HepG2 (cell line): ENCODE data around the gene FKBP1A. TPM values are rescaled to one million over a fixed set of nuclear protein-coding genes. Genes with fewer than 3 reads are reported as not detected.
A peak's percentile ranks its signal among the peaks of the same experiment; 100 is the strongest.

Source experiments
- EP300 ChIP-seq, 3 experiments: sonication (generic) in 1 of 3; formaldehyde crosslinking in 1 of 3; IDR thresholded peaks; 2 replicates each; pipeline versions ENCODE4 v1.5.1 to v1.6.1; 2011 to 2020; ENCODE audit warnings: low read depth in 2 of 3, low read length in 2 of 3, borderline replicate concordance in 1 of 3, improper control_type of control experiment in 1 of 3, mild to moderate bottlenecking in 1 of 3, missing genetic modification reagents in 1 of 3, moderate library complexity in 1 of 3
- GABPB1 ChIP-seq: IDR thresholded peaks from 2 replicates; pipeline ENCODE4 v1.6.1; 2016; ENCODE audit warnings: mild to moderate bottlenecking, missing genetic modification reagents, moderate library complexity, missing compliant biosample characterization
- GATAD1 ChIP-seq: IDR thresholded peaks from 2 replicates; pipeline ENCODE4 v1.6.1; 2016; ENCODE audit warnings: missing genetic modification reagents, missing compliant biosample characterization
- HOXA9 ChIP-seq: sonication (generic); formaldehyde crosslinking; IDR thresholded peaks from 2 replicates; pipeline ENCODE4 v1.8.1; 2022; ENCODE audit warnings: missing genetic modification reagents, mild to moderate bottlenecking, moderate library complexity, borderline replicate concordance
- MZF1 ChIP-seq: sonication (generic); formaldehyde crosslinking; IDR thresholded peaks from 2 replicates; pipeline ENCODE4 v1.8.1; 2023; ENCODE audit warnings: mild to moderate bottlenecking, missing genetic modification reagents, borderline replicate concordance
- NR2F6 ChIP-seq, 2 experiments: IDR thresholded peaks; 2 replicates each; pipeline ENCODE4 v1.6.1; 2016; ENCODE audit warnings: antibody characterized with exemption in 1 of 2, mild to moderate bottlenecking in 1 of 2
- ONECUT2 ChIP-seq: sonication (generic); formaldehyde crosslinking; IDR thresholded peaks from 2 replicates; pipeline ENCODE4 v1.4.0; 2020; ENCODE audit warnings: missing genetic modification reagents
- PCBP2 ChIP-seq: fragments of 200-400 bp; formaldehyde crosslinking; optimal IDR thresholded peaks from 2 replicates; pipeline ENCODE3; 2018; ENCODE audit warnings: low read length, low read depth; ENCODE audit not compliant: poor library complexity, severe bottlenecking
- U2AF1 ChIP-seq: fragments of 200-400 bp; formaldehyde crosslinking; optimal IDR thresholded peaks from 2 replicates; pipeline ENCODE3; 2017; ENCODE audit warnings: mild to moderate bottlenecking, low read depth, low read length
- YY1 ChIP-seq: IDR thresholded peaks from 2 replicates; pipeline ENCODE4 v1.6.1; 2011; ENCODE audit warnings: low read length, low read depth, moderate library complexity, mild to moderate bottlenecking; ENCODE audit not compliant: insufficient read depth, insufficient replicate concordance
- ZC3H4 ChIP-seq: sonication (generic); formaldehyde crosslinking; IDR thresholded peaks from 2 replicates; pipeline ENCODE4 v1.4.0; 2020; ENCODE audit warnings: missing genetic modification reagents, borderline replicate concordance
- ZFP90 ChIP-seq: sonication (generic); formaldehyde crosslinking; IDR thresholded peaks from 2 replicates; pipeline ENCODE4 v1.8.0; 2022; ENCODE audit warnings: missing genetic modification reagents, mild to moderate bottlenecking, inconsistent platforms, borderline replicate concordance
- ZNF256 ChIP-seq: sonication (generic); formaldehyde crosslinking; conservative IDR thresholded peaks from 2 replicates; pipeline ENCODE4 v1.4.0; 2020; ENCODE audit warnings: missing genetic modification reagents
- ZNF543 ChIP-seq: sonication (generic); formaldehyde crosslinking; IDR thresholded peaks from 2 replicates; pipeline ENCODE4 v1.4.0; 2020; ENCODE audit warnings: mild to moderate bottlenecking, missing genetic modification reagents
- ZNF652 ChIP-seq: IDR thresholded peaks from 2 replicates; pipeline ENCODE4 v1.6.1; 2016; ENCODE audit warnings: low read depth, borderline replicate concordance
- ZNF724P ChIP-seq: sonication (generic); formaldehyde crosslinking; IDR thresholded peaks from 2 replicates; pipeline ENCODE4 v1.8.0; 2022; ENCODE audit warnings: missing genetic modification reagents, borderline replicate concordance
- ZNF772 ChIP-seq: sonication (generic); formaldehyde crosslinking; IDR thresholded peaks from 2 replicates; pipeline ENCODE4 v1.5.0; 2020; ENCODE audit warnings: mild to moderate bottlenecking, missing genetic modification reagents
- ZNF83 ChIP-seq: sonication (generic); formaldehyde crosslinking; IDR thresholded peaks from 2 replicates; pipeline ENCODE4 v1.4.0; 2020; ENCODE audit warnings: missing genetic modification reagents, mild to moderate bottlenecking, borderline replicate concordance
- ZSCAN12 ChIP-seq: sonication (generic); formaldehyde crosslinking; IDR thresholded peaks from 2 replicates; pipeline ENCODE4 v1.9.0; 2021; ENCODE audit warnings: mild to moderate bottlenecking, missing genetic modification reagents
- ZSCAN25 ChIP-seq: sonication (generic); formaldehyde crosslinking; IDR thresholded peaks from 2 replicates; pipeline ENCODE4 v1.8.0; 2022; ENCODE audit warnings: mild to moderate bottlenecking, missing genetic modification reagents
- ZSCAN9 ChIP-seq: IDR thresholded peaks from 2 replicates; pipeline ENCODE4 v1.6.1; 2016; ENCODE audit warnings: borderline replicate concordance
- polyA plus RNA-seq, 8 experiments: library from polyadenylated mRNA; depleted of rRNA in 3 of 8; stranded (reverse) in 7 of 8; unstranded in 1 of 8; fragments of >200 nt; fragmentation: Illumina TruSeq in 4 of 8; extraction: Trizol in 4 of 8; gene quantifications; 2 replicates each; pipeline versions ENCODE4 v1.2.1 to v1.2.3, GENCODE V29; 2011 to 2016; ENCODE audit warnings: low read depth in 4 of 8, missing spikeins in 1 of 8, mixed read lengths in 1 of 8; ENCODE audit not compliant: insufficient read depth in 1 of 8
- total RNA-seq, 5 experiments: library from RNA; depleted of rRNA; stranded (reverse); fragments of >200 nt; fragmentation: Illumina TruSeq; extraction: Trizol; gene quantifications; 2 replicates each; pipeline ENCODE4 v1.2.3, GENCODE V29; 2016; ENCODE audit warnings: low read depth in 1 of 5
- TF ChIP-seq, protein P1 (sequence below): sonication (generic); formaldehyde crosslinking; IDR thresholded peaks from 2 replicates; pipeline ENCODE4 v1.5.0; 2020; ENCODE audit warnings: missing genetic modification reagents, mild to moderate bottlenecking, borderline replicate concordance
- TF ChIP-seq, protein P2 (sequence below): sonication (generic); formaldehyde crosslinking; IDR thresholded peaks from 2 replicates; pipeline ENCODE4 v1.4.0; 2020; ENCODE audit warnings: mild to moderate bottlenecking, missing genetic modification reagents
- TF ChIP-seq, protein P3 (sequence below): sonication (generic); formaldehyde crosslinking; IDR thresholded peaks from 2 replicates; pipeline ENCODE4 v1.5.1; 2020; ENCODE audit warnings: missing genetic modification reagents, mild to moderate bottlenecking, borderline replicate concordance
- TF ChIP-seq, protein P4 (sequence below): sonication (generic); formaldehyde crosslinking; IDR thresholded peaks from 2 replicates; pipeline ENCODE4 v1.4.0; 2020; ENCODE audit warnings: missing genetic modification reagents

FKBP1A gene
- total and polyA plus RNA-seq, 2 of the 13 experiments (the other 11 are each of a cell fraction or from before 2014, with no cell fraction given) = 119 to 468 TPM

DNA sequence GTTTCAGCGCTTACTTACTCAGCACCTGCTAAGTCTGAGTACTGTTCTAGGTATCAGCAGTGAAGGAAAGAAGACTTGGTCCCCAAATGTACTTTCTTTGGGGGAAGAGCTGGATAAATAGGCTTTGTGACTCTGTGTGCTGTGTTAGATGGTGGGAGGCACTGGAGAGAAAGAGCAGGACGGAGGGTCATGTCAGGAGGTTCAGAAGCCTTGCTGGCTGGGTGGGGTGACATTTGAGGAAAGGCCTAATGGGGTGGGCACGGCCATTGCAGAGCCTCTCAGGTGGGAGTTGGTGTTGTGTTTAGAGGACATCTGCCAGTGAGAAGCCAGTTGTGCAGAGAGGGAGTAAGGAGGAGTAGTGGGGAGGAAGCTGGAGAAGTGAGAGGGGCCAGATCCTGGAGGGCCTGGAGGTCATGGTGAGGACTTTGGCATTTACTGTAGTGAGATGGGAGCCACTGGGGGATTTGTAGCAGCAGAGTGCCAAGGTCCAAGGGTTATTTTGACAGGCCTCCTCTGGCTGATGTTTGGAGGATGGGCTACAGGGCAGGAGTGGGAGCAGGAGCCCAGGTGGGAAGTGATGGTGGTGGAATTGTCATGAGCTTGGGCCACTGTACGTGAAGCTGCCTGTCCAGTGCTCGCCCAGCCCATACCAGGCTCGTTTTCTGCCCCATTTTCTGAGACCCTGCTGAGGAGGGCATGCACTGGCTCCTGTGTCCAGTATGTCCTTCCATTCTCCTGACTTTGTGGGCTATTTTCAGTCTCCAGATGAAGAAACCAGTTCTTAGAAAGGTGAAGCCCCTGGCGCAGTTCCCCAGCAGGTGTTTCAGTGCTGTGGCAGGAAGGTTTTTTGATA is 64.8 kb downstream of the FKBP1A start (continued):
- TF ChIP-seq, protein P1, sequence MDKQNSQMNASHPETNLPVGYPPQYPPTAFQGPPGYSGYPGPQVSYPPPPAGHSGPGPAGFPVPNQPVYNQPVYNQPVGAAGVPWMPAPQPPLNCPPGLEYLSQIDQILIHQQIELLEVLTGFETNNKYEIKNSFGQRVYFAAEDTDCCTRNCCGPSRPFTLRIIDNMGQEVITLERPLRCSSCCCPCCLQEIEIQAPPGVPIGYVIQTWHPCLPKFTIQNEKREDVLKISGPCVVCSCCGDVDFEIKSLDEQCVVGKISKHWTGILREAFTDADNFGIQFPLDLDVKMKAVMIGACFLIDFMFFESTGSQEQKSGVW = no peak
- no peak for TF ChIP-seq ZC3H4
- peak; percentile 78 for TF ChIP-seq ZSCAN25 (CRISPR knock-in tag)
- TF ChIP-seq ZFP90 = no peak; the same call in 1 of the 2 replicates
- TF ChIP-seq ZSCAN12 (CRISPR knock-in tag) = no peak
- 0 out of 2 replicates have a peak, but pooled peaks have one; percentile 82 for TF ChIP-seq ZNF543 (CRISPR knock-in tag)
- no peak for TF ChIP-seq U2AF1
- TF ChIP-seq MZF1 (CRISPR knock-in tag) = no peak
- no peak for TF ChIP-seq ONECUT2 (CRISPR knock-in tag)
- TF ChIP-seq, protein P2, sequence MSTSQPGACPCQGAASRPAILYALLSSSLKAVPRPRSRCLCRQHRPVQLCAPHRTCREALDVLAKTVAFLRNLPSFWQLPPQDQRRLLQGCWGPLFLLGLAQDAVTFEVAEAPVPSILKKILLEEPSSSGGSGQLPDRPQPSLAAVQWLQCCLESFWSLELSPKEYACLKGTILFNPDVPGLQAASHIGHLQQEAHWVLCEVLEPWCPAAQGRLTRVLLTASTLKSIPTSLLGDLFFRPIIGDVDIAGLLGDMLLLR (CRISPR knock-in tag) = peak; percentile 77
- peak; percentile 25 for TF ChIP-seq GABPB1
- TF ChIP-seq ZNF256 (CRISPR knock-in tag) = no peak
- no peak for TF ChIP-seq PCBP2
- TF ChIP-seq EP300 (IDR thresholded peaks at IDR 0.05; ENCODE audit: low read depth in 2 of 2, low read length in 2 of 2) = peak in 1 of 2 experiments; percentile 67; a peak in 1 of 4 replicates
- peak; percentile 23; the same call in 1 of the 2 replicates for TF ChIP-seq EP300 (CRISPR knock-in tag; IDR thresholded peaks at IDR 0.05; ENCODE audit: borderline replicate concordance)
- TF ChIP-seq ZNF652 (CRISPR knock-in tag) = no peak
- TF ChIP-seq, protein P3, sequence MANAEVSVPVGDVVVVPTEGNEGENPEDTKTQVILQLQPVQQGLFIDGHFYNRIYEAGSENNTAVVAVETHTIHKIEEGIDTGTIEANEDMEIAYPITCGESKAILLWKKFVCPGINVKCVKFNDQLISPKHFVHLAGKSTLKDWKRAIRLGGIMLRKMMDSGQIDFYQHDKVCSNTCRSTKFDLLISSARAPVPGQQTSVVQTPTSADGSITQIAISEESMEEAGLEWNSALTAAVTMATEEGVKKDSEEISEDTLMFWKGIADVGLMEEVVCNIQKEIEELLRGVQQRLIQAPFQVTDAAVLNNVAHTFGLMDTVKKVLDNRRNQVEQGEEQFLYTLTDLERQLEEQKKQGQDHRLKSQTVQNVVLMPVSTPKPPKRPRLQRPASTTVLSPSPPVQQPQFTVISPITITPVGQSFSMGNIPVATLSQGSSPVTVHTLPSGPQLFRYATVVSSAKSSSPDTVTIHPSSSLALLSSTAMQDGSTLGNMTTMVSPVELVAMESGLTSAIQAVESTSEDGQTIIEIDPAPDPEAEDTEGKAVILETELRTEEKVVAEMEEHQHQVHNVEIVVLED (CRISPR knock-in tag) = peak; percentile 49
- TF ChIP-seq ZSCAN9 (CRISPR knock-in tag) = no peak
- peak; percentile 93 for TF ChIP-seq NR2F6 (IDR thresholded peaks at IDR 0.05)
- TF ChIP-seq NR2F6 (CRISPR knock-in tag; IDR thresholded peaks at IDR 0.05) = peak; percentile 96
- TF ChIP-seq ZNF83 (CRISPR knock-in tag) = no peak; the same call in 1 of the 2 replicates
- TF ChIP-seq, protein P4, sequence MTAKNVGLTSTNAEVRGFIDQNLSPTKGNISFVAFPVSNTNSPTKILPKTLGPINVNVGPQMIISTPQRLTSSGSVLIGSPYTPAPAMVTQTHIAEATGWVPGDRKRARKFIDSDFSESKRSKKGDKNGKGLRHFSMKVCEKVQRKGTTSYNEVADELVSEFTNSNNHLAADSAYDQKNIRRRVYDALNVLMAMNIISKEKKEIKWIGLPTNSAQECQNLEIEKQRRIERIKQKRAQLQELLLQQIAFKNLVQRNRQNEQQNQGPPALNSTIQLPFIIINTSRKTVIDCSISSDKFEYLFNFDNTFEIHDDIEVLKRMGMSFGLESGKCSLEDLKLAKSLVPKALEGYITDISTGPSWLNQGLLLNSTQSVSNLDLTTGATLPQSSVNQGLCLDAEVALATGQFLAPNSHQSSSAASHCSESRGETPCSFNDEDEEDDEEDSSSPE (CRISPR knock-in tag) = 0 out of 2 replicates have a peak, but pooled peaks have one; percentile 41
- TF ChIP-seq GATAD1 (CRISPR knock-in tag) = peak; percentile 23; the same call in 1 of the 2 replicates
- no peak for TF ChIP-seq YY1
- TF ChIP-seq HOXA9 (CRISPR knock-in tag) = no peak
- peak; percentile 21; the same call in 1 of the 2 replicates for TF ChIP-seq ZNF724P (CRISPR knock-in tag)
- TF ChIP-seq ZNF772 (CRISPR knock-in tag) = peak; percentile 73
